ENCODE data around the gene ITGA3. TPM values are rescaled to one million over a fixed set of nuclear protein-coding genes. Genes with fewer than 3 reads are reported as not detected.

Gene ITGA3
- total and polyA plus RNA-seq, 2 of the 13 experiments (the other 11 are each of a cell fraction or from before 2014, with no cell fraction given): 0.48 to 0.69 TPM

GRCh38 chr17:50113624-50114320 is 57.9 kb downstream of the ITGA3 start (continued):
- TF ChIP-seq ATF4 (CRISPR knock-in tag; IDR thresholded peaks at IDR 0.05) (no peak), NCOA1 (CRISPR knock-in tag; IDR thresholded peaks at IDR 0.05) (0 out of 2 replicates have a peak, but pooled peaks have one; percentile 47), ZNF510 (CRISPR knock-in tag; IDR thresholded peaks at IDR 0.05; ENCODE audit: low read depth) (no peak), IKZF1 (IDR thresholded peaks at IDR 0.05) (no peak), SALL1 (CRISPR knock-in tag; IDR thresholded peaks at IDR 0.05) (peak; percentile 8; the same call in 1 of the 2 replicates), FOXP4 (CRISPR knock-in tag; IDR thresholded peaks at IDR 0.05) (no peak), AKAP8 (CRISPR knock-in tag; IDR thresholded peaks at IDR 0.05) (no peak), ZHX2 (IDR thresholded peaks at IDR 0.05; ENCODE audit: low read depth) (no peak), ZHX2 (CRISPR knock-in tag; IDR thresholded peaks at IDR 0.05; ENCODE audit: borderline replicate concordance) (no peak), CTCF (CRISPR knock-in tag; IDR thresholded peaks at IDR 0.05) (0 out of 2 replicates have a peak, but pooled peaks have one; percentile 2), ZBED4 (CRISPR knock-in tag; IDR thresholded peaks at IDR 0.05; ENCODE audit: borderline replicate concordance) (no peak), ZNF530 (CRISPR knock-in tag; IDR thresholded peaks at IDR 0.05; ENCODE audit: low read depth) (no peak), ZNF644 (CRISPR knock-in tag; IDR thresholded peaks at IDR 0.05; ENCODE audit: low read depth) (no peak), ZNF207 (IDR thresholded peaks at IDR 0.05; ENCODE audit: borderline replicate concordance) (no peak), NBN (conservative IDR thresholded peaks at IDR 0.05) (no peak)
